H1 (cell line): Measurements from ENCODE around the gene DCN. TPM values are rescaled to one million over a fixed set of nuclear protein-coding genes. Genes with fewer than 3 reads are reported as not detected.

Source experiments
- CTCF ChIA-PET: fragments of 300-600 bp; sonication (Branson Sonifier 250); formaldehyde crosslinking; loops from one replicate; lab custom pipeline; 2021; ENCODE audit not compliant: partially characterized antibody; lab: Charles Lee
- POLR2A ChIA-PET: fragments of 300-600 bp; sonication (Branson Sonifier 250); formaldehyde crosslinking; loops from one replicate; lab custom pipeline; 2021; ENCODE audit warnings: inconsistent platforms; ENCODE audit not compliant: partially characterized antibody; lab: Charles Lee
- DNase-seq, 2 experiments: peaks; one replicate each; pipeline versions ENCODE4 v3.0.0 to v3.0.0-alpha.2; 2010 to 2022; ENCODE audit warnings: low spot score in 2 of 2, low read depth in 1 of 2, mixed read lengths in 1 of 2
- FAIRE-seq: peaks from 2 replicates; lab custom pipeline; 2011; peaks lifted over from hg19 to GRCh38; lab: Jason Lieb, UNC
- H2AFZ ChIP-seq: 2 replicates; pipeline ENCODE4 v1.8.1; 2012; ENCODE audit warnings: low read length, inconsistent platforms
- H2AK5ac ChIP-seq: 2 replicates; pipeline ENCODE4 v1.6.1; 2013; ENCODE audit warnings: low read depth, low read length
- H2BK120ac ChIP-seq: replicated peaks from 2 replicates; pipeline ENCODE3; 2013; ENCODE audit warnings: low read depth, low read length, inconsistent platforms
- H2BK12ac ChIP-seq: 2 replicates; pipeline ENCODE4 v1.6.1; 2013; ENCODE audit warnings: low read depth, low read length
- H2BK15ac ChIP-seq: 2 replicates; pipeline ENCODE4 v1.6.1; 2013; ENCODE audit warnings: low read length
- H2BK20ac ChIP-seq: 2 replicates; pipeline ENCODE4 v1.6.1; 2013; ENCODE audit warnings: low read length
- H2BK5ac ChIP-seq: 2 replicates; pipeline ENCODE4 v1.6.1; 2013; ENCODE audit warnings: low read depth, low read length
- H3K14ac ChIP-seq: 2 replicates; pipeline ENCODE4 v1.6.1; 2013; ENCODE audit warnings: inconsistent platforms; ENCODE audit not compliant: insufficient read length
- H3K18ac ChIP-seq: 2 replicates; pipeline ENCODE4 v1.6.1; 2013; ENCODE audit warnings: low read length; ENCODE audit errors: extremely low read depth
- H3K23ac ChIP-seq: 2 replicates; pipeline ENCODE4 v1.6.1; 2013; ENCODE audit warnings: inconsistent platforms; ENCODE audit not compliant: insufficient read length
- H3K23me2 ChIP-seq: 2 replicates; pipeline ENCODE4 v1.6.1; 2013; ENCODE audit warnings: low read depth, low read length
- H3K27ac ChIP-seq: 2 replicates; pipeline ENCODE4 v1.6.1; 2011; ENCODE audit warnings: low read depth, low read length, inconsistent platforms
- H3K27me3 ChIP-seq, 4 experiments: replicated peaks in 1 of 4; 1 replicate in 1 of 4; 2 replicates in 3 of 4; pipeline versions ENCODE4 v1.6.1 to v1.8.1; 2011 to 2013; ENCODE audit warnings: low read length in 3 of 4, mild to moderate bottlenecking in 3 of 4, inconsistent platforms in 2 of 4, mixed read lengths in 2 of 4, moderate library complexity in 1 of 4; ENCODE audit not compliant: control insufficient read depth in 3 of 4, insufficient read depth in 3 of 4; ENCODE audit errors: extremely low read depth in 1 of 4
- H3K36me3 ChIP-seq, 4 experiments: 2 replicates each; pipeline versions ENCODE4 v1.6.1 to v1.8.1; 2011 to 2013; ENCODE audit warnings: mild to moderate bottlenecking in 4 of 4, low read length in 3 of 4, moderate library complexity in 2 of 4, control low read depth in 1 of 4, inconsistent platforms in 1 of 4; ENCODE audit not compliant: insufficient read depth in 4 of 4, control insufficient read depth in 2 of 4
- H3K4ac ChIP-seq: replicated peaks from 2 replicates; pipeline ENCODE3; 2013; ENCODE audit warnings: low read length, low read depth, mixed read lengths, inconsistent platforms; ENCODE audit not compliant: insufficient read length
- H3K4me1 ChIP-seq, 4 experiments: replicated peaks in 1 of 4; 1 replicate in 1 of 4; 2 replicates in 3 of 4; pipeline versions ENCODE4 v1.6.1 to v1.8.1; 2011 to 2013; ENCODE audit warnings: low read length in 3 of 4, inconsistent platforms in 2 of 4, mixed read lengths in 1 of 4; ENCODE audit not compliant: insufficient read depth in 4 of 4, control insufficient read depth in 3 of 4
- H3K4me2 ChIP-seq, 2 experiments: 2 replicates each; pipeline versions ENCODE4 v1.6.1 to v1.8.1; 2011 to 2013; ENCODE audit warnings: low read depth in 2 of 2, low read length in 2 of 2, control low read depth in 1 of 2, inconsistent platforms in 1 of 2, mild to moderate bottlenecking in 1 of 2; ENCODE audit not compliant: insufficient read depth in 1 of 2
- H3K4me3 ChIP-seq, 4 experiments: fragments of 200-600, 300-600 bp in 1 of 4; sonication (generic), shearing (Covaris generic), sonication (Bioruptor Twin) in 1 of 4; 2 replicates each; pipeline versions ENCODE4 v1.5.1 to v1.8.1; 2011 to 2016; ENCODE audit warnings: low read length in 4 of 4, low read depth in 3 of 4, control low read depth in 2 of 4, inconsistent platforms in 2 of 4, mild to moderate bottlenecking in 2 of 4, mixed read lengths in 1 of 4, moderate library complexity in 1 of 4; ENCODE audit not compliant: insufficient read depth in 2 of 4; ENCODE audit errors: extremely low read depth in 1 of 4
- H3K56ac ChIP-seq: replicated peaks from 2 replicates; pipeline ENCODE3; 2013; ENCODE audit warnings: low read depth, mild to moderate bottlenecking, mixed read lengths, low read length, inconsistent platforms; ENCODE audit not compliant: insufficient read length
- H3K79me1 ChIP-seq: 2 replicates; pipeline ENCODE4 v1.6.1; 2013; ENCODE audit warnings: low read depth, low read length, control low read depth
- H3K79me2 ChIP-seq, 2 experiments: 2 replicates each; pipeline versions ENCODE4 v1.6.1 to v1.8.1; 2012 to 2013; ENCODE audit warnings: low read length in 2 of 2, mild to moderate bottlenecking in 2 of 2, inconsistent platforms in 1 of 2; ENCODE audit not compliant: insufficient read depth in 2 of 2, control insufficient read depth in 1 of 2
- H3K9ac ChIP-seq, 4 experiments: replicated peaks in 1 of 4; 1 replicate in 1 of 4; 2 replicates in 3 of 4; pipeline versions ENCODE4 v1.6.1 to v1.8.1; 2011 to 2013; ENCODE audit warnings: low read depth in 3 of 4, low read length in 3 of 4, control low read depth in 2 of 4, mild to moderate bottlenecking in 2 of 4, moderate library complexity in 2 of 4, inconsistent platforms in 1 of 4; ENCODE audit errors: extremely low read depth in 1 of 4
- H3K9me3 ChIP-seq, 2 experiments: 2 replicates each; pipeline versions ENCODE4 v1.6.1 to v1.8.1; 2012 to 2013; ENCODE audit warnings: mild to moderate bottlenecking in 2 of 2, moderate library complexity in 2 of 2, control low read depth in 1 of 2, inconsistent platforms in 1 of 2, low read depth in 1 of 2, low read length in 1 of 2, mixed read lengths in 1 of 2; ENCODE audit not compliant: insufficient read depth in 2 of 2
- H4K20me1 ChIP-seq, 2 experiments: replicated peaks in 1 of 2; 2 replicates each; pipeline versions ENCODE3 to v1.8.1; 2011 to 2013; ENCODE audit warnings: inconsistent platforms in 2 of 2, low read length in 2 of 2, mild to moderate bottlenecking in 1 of 2; ENCODE audit not compliant: insufficient read depth in 2 of 2, control insufficient read depth in 1 of 2
- H4K5ac ChIP-seq: 2 replicates; pipeline ENCODE4 v1.6.1; 2013; ENCODE audit warnings: low read length, low read depth, mixed read lengths, inconsistent platforms; ENCODE audit not compliant: insufficient read length
- H4K8ac ChIP-seq: 2 replicates; pipeline ENCODE4 v1.8.0; 2013; ENCODE audit warnings: mild to moderate bottlenecking, moderate library complexity, low read length, inconsistent platforms; ENCODE audit not compliant: insufficient read depth; ENCODE audit errors: extremely low read depth
- H4K91ac ChIP-seq: replicated peaks from 2 replicates; pipeline ENCODE3; 2013; ENCODE audit warnings: low read length, mixed read lengths, inconsistent platforms; ENCODE audit not compliant: insufficient read length
- ATF3 ChIP-seq: IDR thresholded peaks from 2 replicates; pipeline ENCODE4 v1.6.1; 2011; ENCODE audit warnings: low read depth, mild to moderate bottlenecking, low read length; ENCODE audit not compliant: insufficient read depth
- BRCA1 ChIP-seq: IDR thresholded peaks from 2 replicates; pipeline ENCODE4 v1.6.1; 2012; ENCODE audit warnings: low read depth, low read length, improper control_type of control experiment
- CEBPB ChIP-seq: IDR thresholded peaks from 2 replicates; pipeline ENCODE4 v1.6.1; 2012; ENCODE audit warnings: low read depth, low read length
- FOSL1 ChIP-seq: IDR thresholded peaks from 2 replicates; pipeline ENCODE4 v1.6.1; 2011; ENCODE audit warnings: mild to moderate bottlenecking, low read depth, low read length, moderate library complexity; ENCODE audit not compliant: insufficient read depth
- NANOG ChIP-seq: IDR thresholded peaks from 2 replicates; pipeline ENCODE4 v1.6.1; 2011; ENCODE audit warnings: low read length, low read depth, mild to moderate bottlenecking, inconsistent platforms; ENCODE audit not compliant: insufficient read depth, poor library complexity, severe bottlenecking
- NRF1 ChIP-seq: IDR thresholded peaks from 2 replicates; pipeline ENCODE4 v1.6.1; 2011; ENCODE audit warnings: mild to moderate bottlenecking, low read depth, low read length, improper control_type of control experiment
- POU5F1 ChIP-seq: IDR thresholded peaks from 2 replicates; pipeline ENCODE4 v1.6.1; 2011; ENCODE audit warnings: low read depth, mild to moderate bottlenecking, low read length, moderate library complexity
- SP1 ChIP-seq: IDR thresholded peaks from 2 replicates; pipeline ENCODE4 v1.6.1; 2011; ENCODE audit warnings: low read depth, low read length
- SP2 ChIP-seq: IDR thresholded peaks from 2 replicates; pipeline ENCODE4 v1.6.1; 2012; ENCODE audit warnings: mild to moderate bottlenecking, low read length, inconsistent platforms
- SP4 ChIP-seq: IDR thresholded peaks from 2 replicates; pipeline ENCODE4 v1.6.1; 2012; ENCODE audit warnings: low read length, inconsistent platforms
- SUZ12 ChIP-seq: fragments of 200-600 bp; sonication (generic); IDR thresholded peaks from 2 replicates; pipeline ENCODE4 v1.6.1; 2012; ENCODE audit warnings: mild to moderate bottlenecking, inconsistent platforms, low read length, moderate library complexity, mixed read lengths
- TAF1 ChIP-seq: IDR thresholded peaks from 2 replicates; pipeline ENCODE4 v1.6.1; 2011; ENCODE audit warnings: mild to moderate bottlenecking, low read depth, low read length
- TCF12 ChIP-seq: IDR thresholded peaks from 2 replicates; pipeline ENCODE4 v1.6.1; 2011; ENCODE audit warnings: low read depth, mild to moderate bottlenecking, low read length
- USF2 ChIP-seq: IDR thresholded peaks from 2 replicates; pipeline ENCODE4 v1.6.1; 2011; ENCODE audit warnings: low read length, improper control_type of control experiment
- WGBS, 2 experiments: shearing (Covaris generic) in 1 of 2; methylation state at CpG; one replicate each; pipeline versions ENCODE4 v1.1.6 to v1.1.7; 2013 to 2015; ENCODE audit warnings: low lambda C conversion rate in 2 of 2, mixed read lengths in 2 of 2, inconsistent platforms in 1 of 2, low coverage in 1 of 2, missing lambda C conversion rate in 1 of 2; ENCODE audit not compliant: insufficient replicate concordance in 2 of 2, insufficient coverage in 1 of 2, insufficient read length in 1 of 2; ENCODE audit errors: extremely low coverage in 1 of 2, missing lambda C conversion rate in 1 of 2; 5-methylcytosine and 5-hydroxymethylcytosine counted together
- polyA plus RNA-seq, 7 experiments: library from polyadenylated mRNA; depleted of rRNA in 3 of 7; stranded (reverse) in 5 of 7; unstranded in 2 of 7; fragments of >200 nt in 5 of 7; fragments of 200-250 nt in 2 of 7; gene quantifications; 1 replicate in 5 of 7; 2 replicates in 1 of 7; 4 replicates in 1 of 7; pipeline versions ENCODE4 v1.2.1 to v1.2.3, GENCODE V29; 2011 to 2013; ENCODE audit warnings: missing spikeins in 2 of 7, mixed read lengths in 2 of 7
- total RNA-seq: library from RNA; stranded (reverse); fragmentation: NEBNext Ultra II Directional; extraction: Animal tissue kit (Norgen Biotek cat#: 25700); gene quantifications from 2 replicates; pipeline ENCODE4 v1.2.1, GENCODE V29; 2021

Gene DCN
- total and polyA plus RNA-seq, 2 of the 8 experiments (the other 6 are each of a cell fraction or from before 2014, with no cell fraction given) = not detected

- no peak for FAIRE-seq
- no peak overlapping the region for H3K14ac ChIP-seq
- no peak overlapping the region for H4K91ac ChIP-seq
- WGBS, 2 experiments = 88% methylated on average over 2 of the region's 2 CpGs; no CpG with 5 or more reads in 1 of the 2 experiments
- no peaks in the 10 kb centered on the region for H3K4me1 ChIP-seq
- H3K18ac ChIP-seq = no peak overlapping the region
- POLR2A ChIA-PET = no interaction called here
- no peaks in the 10 kb centered on the region for H4K20me1 ChIP-seq
- H3K4me2 ChIP-seq = no peak overlapping the region
- no peak for DNase-seq
- H3K79me1 ChIP-seq = no peaks in the 10 kb centered on the region
- no peak overlapping the region for H2BK15ac ChIP-seq
- CTCF ChIA-PET = interaction anchor here (1.0 to 3.5 kb wide), 3 partner anchors 9 to 77 kb away, joined by 3 to 21 read pairs (median 3); no protein-coding TSS in a partner anchor
- no peak overlapping the region for H2BK12ac ChIP-seq
- no peak overlapping the region for H3K27ac ChIP-seq
- H3K9ac ChIP-seq = no peak overlapping the region
- H3K4me3 ChIP-seq = no peak overlapping the region
- H3K36me3 ChIP-seq = no peaks in the 10 kb centered on the region
- H3K4ac ChIP-seq = no peak overlapping the region
- H2AFZ ChIP-seq = no peak overlapping the region
- H3K27me3 ChIP-seq = no peaks in the 10 kb centered on the region
- no peaks in the 10 kb centered on the region for H3K23me2 ChIP-seq
- H4K5ac ChIP-seq = no peak overlapping the region
- no peak overlapping the region for H2BK20ac ChIP-seq
- H2BK120ac ChIP-seq = no peak overlapping the region
- no peak overlapping the region for H4K8ac ChIP-seq
- H3K79me2 ChIP-seq = no peaks in the 10 kb centered on the region
- no peak overlapping the region for H3K56ac ChIP-seq
- no peaks in the 10 kb centered on the region for H3K9me3 ChIP-seq
- no peak overlapping the region for H3K23ac ChIP-seq
- no peak overlapping the region for H2AK5ac ChIP-seq
- no peak overlapping the region for H2BK5ac ChIP-seq
- TF ChIP-seq SP1 (no peak), FOSL1 (no peak), SP4 (no peak), NRF1 (no peak), SP2 (no peak), SUZ12 (no peak), TCF12 (no peak), USF2 (no peak), POU5F1 (no peak), CEBPB (no peak), ATF3 (no peak), NANOG (no peak), BRCA1 (no peak), TAF1 (no peak)
Observed at GRCh38 chr12:91099836-91100235, 82.8 kb downstream of the DCN start.
